Transverse colon (tissue), 4 donors: Measurements from ENCODE around the gene CD69.

Experiments
- POLR2AphosphoS5 ChIP-seq, 3 donors: sonication (generic); formaldehyde crosslinking; IDR thresholded peaks; one replicate each; pipeline ENCODE4 v1.6.1; 2016; ENCODE audit warnings: antibody characterized with exemption in 3 of 3
- TF ChIP-seq, protein P1 (sequence below), 5 experiments: fragments of 200-600 bp in 3 of 5; fragments of 450-650 bp in 2 of 5; sonication (generic) in 3 of 5; IDR thresholded peaks; 1 replicate in 2 of 5; 2 replicates in 3 of 5; pipeline ENCODE4 v1.5.1; 2016 to 2017; ENCODE audit warnings: antibody characterized with exemption in 5 of 5, inconsistent platforms in 3 of 5, mild to moderate bottlenecking in 2 of 5, moderate library complexity in 1 of 5

DNA sequence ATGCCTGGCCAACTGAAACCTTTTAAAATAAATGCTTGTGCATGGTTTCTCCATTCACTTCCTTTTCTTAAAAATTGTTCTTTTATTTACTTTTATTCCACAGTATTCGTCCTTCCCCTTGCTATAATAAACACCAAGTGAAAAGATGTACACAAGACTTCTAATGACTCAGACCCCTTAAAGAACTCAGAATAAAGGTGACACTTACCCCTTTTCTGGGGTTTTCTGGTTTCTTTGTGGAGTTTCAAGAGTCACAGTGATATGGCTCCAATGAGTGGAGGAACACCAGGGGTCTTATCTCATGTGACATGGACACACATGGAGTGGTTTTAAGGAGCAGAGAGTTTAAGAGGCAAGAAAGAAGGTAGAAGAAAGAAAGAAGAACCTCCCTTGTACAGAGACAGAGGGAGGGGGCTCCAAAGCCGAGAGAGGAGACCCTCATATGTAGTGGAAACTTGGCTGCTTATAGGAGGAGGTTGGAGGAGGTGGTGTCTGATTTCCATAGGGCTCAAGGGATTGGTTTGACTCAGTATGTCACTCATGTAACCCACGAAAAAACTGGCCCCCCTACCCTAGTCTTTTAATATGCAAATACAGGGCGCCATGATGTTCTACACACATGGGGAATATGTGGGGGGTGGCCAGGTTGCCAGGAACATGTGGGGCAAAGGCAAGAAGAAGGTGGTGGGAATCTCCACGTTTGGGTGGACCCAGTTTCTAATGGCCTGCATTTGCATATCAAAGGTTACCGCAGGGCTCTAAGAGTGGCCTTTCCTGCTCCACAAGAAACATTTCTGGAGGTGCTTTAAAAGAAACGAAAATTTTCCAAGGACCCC, 22.1 kb upstream of the CD69 start:
- TF ChIP-seq POLR2AphosphoS5 (IDR thresholded peaks at IDR 0.05): no peak
- TF ChIP-seq, protein P1, sequence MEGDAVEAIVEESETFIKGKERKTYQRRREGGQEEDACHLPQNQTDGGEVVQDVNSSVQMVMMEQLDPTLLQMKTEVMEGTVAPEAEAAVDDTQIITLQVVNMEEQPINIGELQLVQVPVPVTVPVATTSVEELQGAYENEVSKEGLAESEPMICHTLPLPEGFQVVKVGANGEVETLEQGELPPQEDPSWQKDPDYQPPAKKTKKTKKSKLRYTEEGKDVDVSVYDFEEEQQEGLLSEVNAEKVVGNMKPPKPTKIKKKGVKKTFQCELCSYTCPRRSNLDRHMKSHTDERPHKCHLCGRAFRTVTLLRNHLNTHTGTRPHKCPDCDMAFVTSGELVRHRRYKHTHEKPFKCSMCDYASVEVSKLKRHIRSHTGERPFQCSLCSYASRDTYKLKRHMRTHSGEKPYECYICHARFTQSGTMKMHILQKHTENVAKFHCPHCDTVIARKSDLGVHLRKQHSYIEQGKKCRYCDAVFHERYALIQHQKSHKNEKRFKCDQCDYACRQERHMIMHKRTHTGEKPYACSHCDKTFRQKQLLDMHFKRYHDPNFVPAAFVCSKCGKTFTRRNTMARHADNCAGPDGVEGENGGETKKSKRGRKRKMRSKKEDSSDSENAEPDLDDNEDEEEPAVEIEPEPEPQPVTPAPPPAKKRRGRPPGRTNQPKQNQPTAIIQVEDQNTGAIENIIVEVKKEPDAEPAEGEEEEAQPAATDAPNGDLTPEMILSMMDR (IDR thresholded peaks at IDR 0.05): no peak
